SK-N-SH (cell line): Measurements from ENCODE around the gene PCSK5. TPM values are rescaled to one million over a fixed set of nuclear protein-coding genes. Genes with fewer than 3 reads are reported as not detected.

Experiments used
- CTCF ChIA-PET: fragments of 300-600, 350-600 bp; formaldehyde crosslinking; extraction: SDS; loops from one replicate; lab custom pipeline; 2021; lab: Yijun Ruan, JAX
- POLR2A ChIA-PET: fragments of 350-600 bp; sonication (Branson Sonifier 250); formaldehyde crosslinking; extraction: SDS; loops from one replicate; lab custom pipeline; 2020; ENCODE audit warnings: antibody characterized with exemption, inconsistent platforms; lab: Yijun Ruan, JAX
- DNase-seq: peaks from one replicate; pipeline ENCODE4 v3.0.0; 2012
- H2AFZ ChIP-seq: fragments of 200-600 bp; sonication (generic); 2 replicates; pipeline ENCODE4 v1.8.1; 2016; ENCODE audit warnings: antibody characterized with exemption, mild to moderate bottlenecking, low read depth
- H3F3A ChIP-seq: fragments of 200-600 bp; sonication (generic); replicated peaks from 2 replicates; pipeline ENCODE3; 2016; ENCODE audit warnings: antibody characterized with exemption, mild to moderate bottlenecking; ENCODE audit not compliant: insufficient read depth
- H3K27ac ChIP-seq, 2 experiments: fragments of 200-500 bp in 1 of 2; fragments of 200-600 bp in 1 of 2; sonication (Bioruptor generic) in 1 of 2; sonication (generic), shearing (Covaris generic) in 1 of 2; 2 replicates each; pipeline versions ENCODE4 v1.5.1 to v1.6.1; 2014 to 2016; ENCODE audit warnings: low read depth in 2 of 2, inconsistent platforms in 1 of 2, low read length in 1 of 2, mild to moderate bottlenecking in 1 of 2, mixed read lengths in 1 of 2
- H3K27me3 ChIP-seq: fragments of 200-600 bp; sonication (generic), shearing (Covaris generic); 2 replicates; pipeline ENCODE4 v1.6.1; 2016; ENCODE audit warnings: mixed run types; ENCODE audit not compliant: insufficient read depth
- H3K36me3 ChIP-seq, 2 experiments: fragments of 200-500 bp in 1 of 2; fragments of 200-600 bp in 1 of 2; sonication (Bioruptor generic) in 1 of 2; sonication (generic) in 1 of 2; replicated peaks in 1 of 2; 2 replicates each; pipeline versions ENCODE3 to v1.5.1; 2014 to 2016; ENCODE audit warnings: low read length in 1 of 2, mild to moderate bottlenecking in 1 of 2; ENCODE audit not compliant: insufficient read depth in 2 of 2, control insufficient read depth in 1 of 2
- H3K4me1 ChIP-seq, 2 experiments: fragments of 200-500 bp in 1 of 2; fragments of 200-600 bp in 1 of 2; sonication (Bioruptor generic) in 1 of 2; sonication (generic), shearing (Covaris generic) in 1 of 2; 2 replicates each; pipeline versions ENCODE4 v1.5.1 to v1.6.1; 2014 to 2016; ENCODE audit warnings: low read depth in 1 of 2, low read length in 1 of 2, mixed run types in 1 of 2; ENCODE audit not compliant: insufficient read depth in 2 of 2, control insufficient read depth in 1 of 2
- H3K4me2 ChIP-seq: fragments of 200-600 bp; sonication (generic), shearing (Covaris generic); 2 replicates; pipeline ENCODE4 v1.6.1; 2017; ENCODE audit warnings: mixed run types
- H3K4me3 ChIP-seq, 2 experiments: fragments of 200-500 bp in 1 of 2; fragments of 200-600 bp in 1 of 2; sonication (Bioruptor generic) in 1 of 2; sonication (generic), shearing (Covaris generic) in 1 of 2; 2 replicates each; pipeline versions ENCODE4 v1.5.1 to v1.8.1; 2014 to 2016; ENCODE audit warnings: low read depth in 2 of 2, inconsistent platforms in 1 of 2, low read length in 1 of 2, mild to moderate bottlenecking in 1 of 2, mixed read lengths in 1 of 2, moderate library complexity in 1 of 2
- H3K79me2 ChIP-seq: fragments of 200-600 bp; sonication (generic); 2 replicates; pipeline ENCODE4 v1.8.1; 2017; ENCODE audit warnings: mild to moderate bottlenecking; ENCODE audit not compliant: insufficient read depth
- H3K9ac ChIP-seq: fragments of 200-600 bp; sonication (generic); 2 replicates; pipeline ENCODE4 v1.6.1; 2017; ENCODE audit warnings: mixed run types
- H3K9me2 ChIP-seq: fragments of 200-600 bp; sonication (generic); 2 replicates; pipeline ENCODE4 v1.6.1; 2017; ENCODE audit warnings: mixed run types
- H3K9me3 ChIP-seq: fragments of 200-600 bp; sonication (generic); 2 replicates; pipeline ENCODE4 v1.6.1; 2017; ENCODE audit warnings: mixed run types, mild to moderate bottlenecking, moderate library complexity
- H4K20me1 ChIP-seq: fragments of 200-600 bp; sonication (generic); 2 replicates; pipeline ENCODE4 v1.6.1; 2017; ENCODE audit warnings: mild to moderate bottlenecking, mixed run types; ENCODE audit not compliant: insufficient read depth
- CHD2 ChIP-seq: fragments of 150-350 bp; IDR thresholded peaks from 2 replicates; pipeline ENCODE4 v1.6.1; 2018; ENCODE audit warnings: low read length; ENCODE audit not compliant: partially characterized antibody
- EZH2phosphoT487 ChIP-seq: fragments of 200-600 bp; sonication (generic); IDR thresholded peaks from 2 replicates; pipeline ENCODE4 v1.6.1; 2017; ENCODE audit warnings: low read depth, mixed run types, mild to moderate bottlenecking, antibody characterized with exemption, moderate library complexity, borderline replicate concordance
- FOSL2 ChIP-seq: IDR thresholded peaks from 2 replicates; pipeline ENCODE4 v1.4.0; 2012; ENCODE audit warnings: low read depth, mild to moderate bottlenecking, moderate library complexity, borderline replicate concordance
- GABPA ChIP-seq: IDR thresholded peaks from 2 replicates; pipeline ENCODE4 v1.4.0; 2012; ENCODE audit warnings: low read depth, mild to moderate bottlenecking
- NFIC ChIP-seq: IDR thresholded peaks from 2 replicates; pipeline ENCODE4 v1.4.0; 2012; ENCODE audit warnings: borderline replicate concordance
- POLR2AphosphoS5 ChIP-seq: IDR thresholded peaks from 2 replicates; pipeline ENCODE4 v1.6.1; 2012; ENCODE audit warnings: low read depth, low read length
- RAD21 ChIP-seq: IDR thresholded peaks from 2 replicates; pipeline ENCODE4 v1.6.1; 2012; ENCODE audit warnings: mild to moderate bottlenecking, low read length
- RCOR1 ChIP-seq: fragments of 150-350 bp; IDR thresholded peaks from 2 replicates; pipeline ENCODE4 v1.6.1; 2017; ENCODE audit warnings: antibody characterized with exemption, low read length
- RFX5 ChIP-seq: IDR thresholded peaks from 2 replicates; pipeline ENCODE4 v1.6.1; 2012; ENCODE audit warnings: mild to moderate bottlenecking, improper control_type of control experiment, low read length
- RXRA ChIP-seq: IDR thresholded peaks from 2 replicates; pipeline ENCODE4 v1.4.0; 2012; ENCODE audit warnings: low read depth, mild to moderate bottlenecking, borderline replicate concordance
- SIN3A ChIP-seq: IDR thresholded peaks from 2 replicates; pipeline ENCODE4 v1.6.1; 2012; ENCODE audit warnings: low read depth, mild to moderate bottlenecking, low read length, moderate library complexity, borderline replicate concordance
- TEAD4 ChIP-seq: IDR thresholded peaks from 2 replicates; pipeline ENCODE4 v1.4.0; 2012; ENCODE audit warnings: mild to moderate bottlenecking, borderline replicate concordance; ENCODE audit not compliant: insufficient read depth
- YY1 ChIP-seq: IDR thresholded peaks from 2 replicates; pipeline ENCODE4 v1.4.0; 2012; ENCODE audit warnings: low read depth, mild to moderate bottlenecking
- WGBS: methylation state at CpG from one replicate; pipeline ENCODE4 v1.1.6; 2017; ENCODE audit warnings: low lambda C conversion rate; 5-methylcytosine and 5-hydroxymethylcytosine counted together
- polyA plus RNA-seq, 3 experiments: library from polyadenylated mRNA; depleted of rRNA; stranded (reverse); fragments of >200 nt; gene quantifications; 2 replicates each; pipeline ENCODE4 v1.2.3, GENCODE V29; 2012
- TF ChIP-seq, protein P1 (sequence below): fragments of 200-600 bp; sonication (generic); IDR thresholded peaks from 2 replicates; pipeline ENCODE4 v1.6.1; 2017; ENCODE audit warnings: antibody characterized with exemption, mild to moderate bottlenecking, moderate library complexity
- TF ChIP-seq, protein P2 (sequence below): IDR thresholded peaks from 2 replicates; pipeline ENCODE4; 2012

Gene PCSK5
- polyA plus RNA-seq, 1 of the 3 experiments (the other 2 are of a cell fraction): 0.08 TPM

DNA sequence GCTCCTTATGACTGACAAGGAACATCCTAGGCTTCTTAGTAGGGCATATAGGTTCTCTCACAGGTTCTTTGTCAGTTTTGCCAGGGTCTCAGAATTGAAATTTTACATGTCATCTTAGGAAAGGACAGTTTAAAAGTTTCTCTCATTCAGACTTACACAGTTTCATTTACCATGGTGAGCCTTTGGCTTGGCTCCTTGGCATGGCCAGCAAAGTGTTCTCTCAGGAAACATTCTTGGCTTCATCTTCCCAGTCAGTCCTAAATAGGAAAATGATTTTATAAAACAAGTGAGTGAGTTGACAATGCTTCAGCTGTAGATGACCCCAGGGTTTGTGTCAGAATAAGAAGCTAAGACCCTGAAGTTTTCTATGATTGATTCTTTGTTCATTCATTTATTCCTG lies 191.6 kb downstream of the PCSK5 start:
- H4K20me1 ChIP-seq: no peaks in the 10 kb centered on the region
- ChIA-PET POLR2A (no interaction called here), CTCF (no interaction called here)
- no peaks in the 10 kb centered on the region for H3K79me2 ChIP-seq
- no peak overlapping the region for H3K27ac ChIP-seq
- no peak overlapping the region for H3K4me3 ChIP-seq
- no peaks in the 10 kb centered on the region for H3K4me1 ChIP-seq
- H2AFZ ChIP-seq: no peak overlapping the region
- H3K27me3 ChIP-seq: no peaks in the 10 kb centered on the region
- TF ChIP-seq RFX5: no peak
- no peak for TF ChIP-seq RAD21
- TF ChIP-seq POLR2AphosphoS5: no peak
- no peak for DNase-seq
- H3K36me3 ChIP-seq: no peaks in the 10 kb centered on the region
- H3K4me2 ChIP-seq: no peak overlapping the region
- no peaks in the 10 kb centered on the region for H3K9me3 ChIP-seq
- no peaks in the 10 kb centered on the region for H3F3A ChIP-seq
- H3K9me2 ChIP-seq: no peaks in the 10 kb centered on the region
- H3K9ac ChIP-seq: no peak overlapping the region

DNA sequence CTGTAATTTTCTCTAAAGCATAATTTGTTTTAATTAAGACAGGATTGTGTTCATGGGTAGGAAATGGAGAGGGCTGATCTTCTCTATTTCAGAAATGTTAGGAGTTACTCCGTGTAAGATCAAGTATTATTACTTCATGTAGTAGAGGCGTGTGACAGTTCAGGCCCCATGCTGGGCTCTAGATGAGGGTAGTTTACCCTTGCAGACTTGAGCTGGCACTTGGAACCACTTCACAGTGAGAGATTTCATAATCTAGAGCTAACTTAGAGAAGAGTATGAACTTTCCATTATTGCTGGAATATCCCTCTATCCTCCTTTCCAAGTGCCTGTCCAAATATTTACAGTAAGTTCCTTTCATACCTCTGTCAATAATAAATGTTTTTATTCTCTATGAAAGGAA lies 195.1 kb downstream of the PCSK5 start:
- H4K20me1 ChIP-seq: no peaks in the 10 kb centered on the region
- CTCF ChIA-PET: no interaction called here

More for the DNA sequence above, 195.1 kb downstream of the PCSK5 start:
- WGBS: 5% methylated on average over 2 of the region's 2 CpGs
- DNase-seq: no peak
- POLR2A ChIA-PET: no interaction called here
- Histone ChIP-seq H3K4me3 (no peak overlapping the region), H3K27me3 (no peaks in the 10 kb centered on the region), H3K79me2 (no peaks in the 10 kb centered on the region), H2AFZ (no peak overlapping the region), H3K36me3 (no peaks in the 10 kb centered on the region), H3K27ac (no peak overlapping the region), H3K9ac (no peak overlapping the region)
- TF ChIP-seq RAD21 (no peak), EZH2phosphoT487 (no peak), NFIC (no peak), CHD2 (no peak), YY1 (no peak), RXRA (no peak), FOSL2 (no peak), RCOR1 (no peak), SIN3A (no peak), GABPA (no peak), TEAD4 (no peak)
- TF ChIP-seq, protein P1, sequence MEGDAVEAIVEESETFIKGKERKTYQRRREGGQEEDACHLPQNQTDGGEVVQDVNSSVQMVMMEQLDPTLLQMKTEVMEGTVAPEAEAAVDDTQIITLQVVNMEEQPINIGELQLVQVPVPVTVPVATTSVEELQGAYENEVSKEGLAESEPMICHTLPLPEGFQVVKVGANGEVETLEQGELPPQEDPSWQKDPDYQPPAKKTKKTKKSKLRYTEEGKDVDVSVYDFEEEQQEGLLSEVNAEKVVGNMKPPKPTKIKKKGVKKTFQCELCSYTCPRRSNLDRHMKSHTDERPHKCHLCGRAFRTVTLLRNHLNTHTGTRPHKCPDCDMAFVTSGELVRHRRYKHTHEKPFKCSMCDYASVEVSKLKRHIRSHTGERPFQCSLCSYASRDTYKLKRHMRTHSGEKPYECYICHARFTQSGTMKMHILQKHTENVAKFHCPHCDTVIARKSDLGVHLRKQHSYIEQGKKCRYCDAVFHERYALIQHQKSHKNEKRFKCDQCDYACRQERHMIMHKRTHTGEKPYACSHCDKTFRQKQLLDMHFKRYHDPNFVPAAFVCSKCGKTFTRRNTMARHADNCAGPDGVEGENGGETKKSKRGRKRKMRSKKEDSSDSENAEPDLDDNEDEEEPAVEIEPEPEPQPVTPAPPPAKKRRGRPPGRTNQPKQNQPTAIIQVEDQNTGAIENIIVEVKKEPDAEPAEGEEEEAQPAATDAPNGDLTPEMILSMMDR: no peak
- TF ChIP-seq, protein P2, sequence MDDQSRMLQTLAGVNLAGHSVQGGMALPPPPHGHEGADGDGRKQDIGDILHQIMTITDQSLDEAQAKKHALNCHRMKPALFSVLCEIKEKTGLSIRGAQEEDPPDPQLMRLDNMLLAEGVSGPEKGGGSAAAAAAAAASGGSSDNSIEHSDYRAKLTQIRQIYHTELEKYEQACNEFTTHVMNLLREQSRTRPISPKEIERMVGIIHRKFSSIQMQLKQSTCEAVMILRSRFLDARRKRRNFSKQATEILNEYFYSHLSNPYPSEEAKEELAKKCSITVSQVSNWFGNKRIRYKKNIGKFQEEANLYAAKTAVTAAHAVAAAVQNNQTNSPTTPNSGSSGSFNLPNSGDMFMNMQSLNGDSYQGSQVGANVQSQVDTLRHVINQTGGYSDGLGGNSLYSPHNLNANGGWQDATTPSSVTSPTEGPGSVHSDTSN: no peak
- TF ChIP-seq, all 33 proteins: peak for 0
- Histone ChIP-seq H3K9me3 (no peaks in the 10 kb centered on the region), H3K9me2 (no peaks in the 10 kb centered on the region), H3K4me2 (no peak overlapping the region), H3K4me1 (no peaks in the 10 kb centered on the region), H3F3A (no peaks in the 10 kb centered on the region)
